ACHN (cell line): ENCODE results near the gene ZNF549.
A peak's percentile ranks its signal among the peaks of the same experiment; 100 is the strongest.
"Not testable (repeated sequence)": the region's sequence is repeated elsewhere in the genome, so short reads cannot be mapped to it uniquely, and the experiment has no call there.

Experiments used
- DNase-seq: peaks from one replicate; pipeline ENCODE4 v3.0.0-alpha.2; 2015
- in situ Hi-C: cut with HindIII; loops from 2 replicates; pipeline ENCODE4 v1.10.0; 2017; ENCODE audit warnings: low sequenced_read_pairs, low pct_ligation_motif_present, low pct_unique_long_range_greater_than_20kb

ZNF549 gene

GRCh38 chr19:57527136-57527881, at the start of gene ZNF549:
TSS of gene ZNF549 (plus strand) at chr19:57527356. CDS start at chr19:57527574, 218 bp downstream.
- peak; percentile 65 for DNase-seq
- in situ Hi-C loops, result no loop called here

GRCh38 chr19:57487477-57488298, 39.5 kb upstream of the ZNF549 start, which contains the start of gene ZNF419:
TSS of gene ZNF419 (plus strand) at chr19:57487750. CDS start at chr19:57487951, 201 bp downstream.
- in situ Hi-C loops, result not testable (repeated sequence)
- peak; percentile 82 for DNase-seq

- in situ Hi-C loops, DNase-seq: not testable (repeated sequence)
These were observed 38.9 kb upstream of the ZNF549 start for GRCh38 chr19:57488299-57488644.

GRCh38 chr19:57499332-57499679, 27.9 kb upstream of the ZNF549 start:
- DNase-seq, in situ Hi-C loops: not testable (repeated sequence)

GRCh38 chr19:57499680-57500395, 27.3 kb upstream of the ZNF549 start, which contains the start of gene ZNF773:
TSS of gene ZNF773 (plus strand) at chr19:57499938. CDS start at chr19:57500081, 143 bp downstream.
- DNase-seq, result peak; percentile 93
- in situ Hi-C loops, result not testable (repeated sequence)

- DNase-seq, in situ Hi-C loops: not testable (repeated sequence)
These were observed 26.8 kb upstream of the ZNF549 start for GRCh38 chr19:57500400-57500799.

GRCh38 chr19:57506163-57506562, 21.0 kb upstream of the ZNF549 start:
- in situ Hi-C loops, result no loop called here
- no peak for DNase-seq

- no peak for DNase-seq
- in situ Hi-C loops, result no loop called here
These were observed 15.7 kb upstream of the ZNF549 start for GRCh38 chr19:57511484-57511883.

GRCh38 chr19:57512845-57513244, 14.3 kb upstream of the ZNF549 start:
- in situ Hi-C loops, result no loop called here

GRCh38 chr19:57515255-57515654, 11.9 kb upstream of the ZNF549 start:
- in situ Hi-C loops, result no loop called here
- DNase-seq, result no peak

More at GRCh38 chr19:57512845-57513244, 14.3 kb upstream of the ZNF549 start:
- DNase-seq, result no peak

GRCh38 chr19:57518021-57518420, 9.1 kb upstream of the ZNF549 start:
- in situ Hi-C loops, DNase-seq: not testable (repeated sequence)

- in situ Hi-C loops, result no loop called here
- no peak for DNase-seq
These were observed 10.9 kb downstream of the ZNF549 start for GRCh38 chr19:57537953-57538547.

GRCh38 chr19:57546513-57546912, 19.4 kb downstream of the ZNF549 start:
- no peak for DNase-seq
- in situ Hi-C loops, result no loop called here

GRCh38 chr19:57552432-57552831, 25.3 kb downstream of the ZNF549 start:
- no peak for DNase-seq
- in situ Hi-C loops, result no loop called here

- in situ Hi-C loops, result no loop called here
- no peak for DNase-seq
These were observed 30.5 kb downstream of the ZNF549 start for GRCh38 chr19:57557659-57558058.

- in situ Hi-C loops, result no loop called here
- DNase-seq, result no peak
These were observed 31.4 kb downstream of the ZNF549 start for GRCh38 chr19:57558525-57558924.

- no peak for DNase-seq
- in situ Hi-C loops, result no loop called here
These were observed 31.9 kb downstream of the ZNF549 start for GRCh38 chr19:57559008-57559403.

- peak; percentile 55 for DNase-seq
- in situ Hi-C loops, result no loop called here
These were observed 32.4 kb downstream of the ZNF549 start, which contains the start of gene ZNF550 for GRCh38 chr19:57559404-57560025. TSS of gene ZNF550 (minus strand) at chr19:57559863. CDS start at chr19:57559682, 181 bp downstream.
